HG03565 (cell line): ENCODE measurements around the gene TMEM81.

Source experiments
- ATAC-seq: cut with Tn5 transposase; IDR thresholded peaks from one replicate; pipeline ENCODE4 v1.9.1; 2021; ENCODE audit warnings: mild to moderate bottlenecking, moderate library complexity; ENCODE audit not compliant: unreplicated experiment

Gene TMEM81

GRCh38 chr1:205084360-205084759 lies at the start of gene TMEM81:
Gene TMEM81 (minus strand): TSS chr1:205084460. CDS start chr1:205084320, 140 bp downstream.
- no peak for ATAC-seq

DNA sequence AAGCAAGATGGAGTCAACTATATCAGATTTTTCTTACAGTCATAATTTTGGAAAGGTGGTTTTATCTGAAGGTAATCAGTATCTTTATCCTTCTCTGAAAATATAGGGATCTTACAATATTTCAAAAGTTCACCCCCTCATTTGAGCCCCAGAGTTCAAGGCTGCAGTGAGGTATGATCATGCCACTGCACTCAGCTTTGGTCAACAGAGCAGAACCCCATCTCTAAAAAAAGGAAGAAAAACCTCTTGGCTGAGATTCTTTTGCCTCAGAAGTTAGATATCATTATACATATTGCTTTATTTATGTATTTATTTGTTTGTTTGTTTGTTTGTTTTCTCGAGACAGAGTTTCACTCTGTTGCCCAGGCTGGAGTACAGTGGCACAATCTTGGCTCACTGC lies 49.0 kb upstream of the TMEM81 start:
- ATAC-seq = no peak

DNA sequence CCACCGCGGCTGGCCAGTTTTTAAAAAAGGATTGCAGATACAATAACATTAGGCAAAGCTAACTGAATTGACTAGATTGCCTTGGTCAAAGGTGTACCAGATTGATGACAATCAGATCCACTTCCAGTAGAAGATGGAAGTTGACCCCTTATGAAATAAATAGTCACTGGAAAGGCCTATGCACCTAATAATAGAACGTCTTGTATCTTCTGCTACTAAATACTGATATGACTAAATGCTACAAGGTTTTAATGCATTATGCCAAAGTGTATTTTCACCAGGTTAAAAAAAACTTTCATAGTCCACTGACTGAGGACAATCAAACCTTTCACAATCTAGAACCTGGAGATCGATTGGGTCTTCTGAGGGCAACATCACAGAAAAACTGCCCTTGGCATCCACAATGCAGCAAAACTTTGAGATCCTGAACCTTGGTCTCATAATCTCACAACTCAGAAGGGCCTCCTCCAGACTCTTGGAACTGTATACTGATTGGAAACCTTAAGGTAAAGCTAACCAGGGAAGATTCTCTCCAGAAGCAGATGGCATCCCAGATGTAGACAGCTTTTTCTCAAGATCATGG lies 45.3 kb upstream of the TMEM81 start:
- no peak for ATAC-seq

DNA sequence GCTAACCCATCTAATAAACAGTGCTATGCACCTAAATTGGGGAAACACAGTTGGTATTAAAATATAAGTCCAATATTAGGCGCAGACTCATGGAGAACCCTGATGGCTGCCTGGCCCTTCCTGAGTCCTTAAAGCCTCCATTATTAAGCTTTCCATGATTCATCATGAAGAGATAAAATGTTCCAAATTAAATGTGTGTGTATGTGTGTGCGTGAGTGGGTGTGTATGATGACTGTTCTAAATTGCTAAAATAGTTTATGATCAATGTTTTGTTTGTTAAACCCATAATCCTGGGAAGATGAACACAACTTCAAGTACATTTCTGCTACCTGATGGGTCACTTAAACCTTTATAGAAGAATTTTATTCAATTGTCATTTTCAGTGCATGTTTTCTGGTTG lies 43.8 kb upstream of the TMEM81 start:
- no peak for ATAC-seq

DNA sequence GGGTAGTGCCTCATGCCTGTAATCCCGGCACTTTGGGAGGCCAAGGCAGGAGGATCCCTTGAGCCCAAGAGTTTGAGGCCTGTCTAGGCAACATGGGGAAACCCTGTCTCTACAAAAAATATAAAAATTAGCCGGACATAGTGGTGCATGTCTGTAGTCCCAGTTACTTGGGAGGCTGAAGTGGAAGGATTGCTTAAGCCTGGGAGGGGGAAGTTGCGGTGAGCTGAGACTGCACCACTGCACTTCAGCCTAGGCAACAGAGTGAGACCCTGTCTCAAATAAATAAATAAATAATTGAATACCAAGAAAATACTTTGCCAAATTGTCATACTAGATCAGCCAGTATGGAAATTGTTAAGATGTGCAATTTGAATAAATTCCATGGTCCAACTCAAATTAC lies 43.4 kb upstream of the TMEM81 start:
- no peak for ATAC-seq

DNA sequence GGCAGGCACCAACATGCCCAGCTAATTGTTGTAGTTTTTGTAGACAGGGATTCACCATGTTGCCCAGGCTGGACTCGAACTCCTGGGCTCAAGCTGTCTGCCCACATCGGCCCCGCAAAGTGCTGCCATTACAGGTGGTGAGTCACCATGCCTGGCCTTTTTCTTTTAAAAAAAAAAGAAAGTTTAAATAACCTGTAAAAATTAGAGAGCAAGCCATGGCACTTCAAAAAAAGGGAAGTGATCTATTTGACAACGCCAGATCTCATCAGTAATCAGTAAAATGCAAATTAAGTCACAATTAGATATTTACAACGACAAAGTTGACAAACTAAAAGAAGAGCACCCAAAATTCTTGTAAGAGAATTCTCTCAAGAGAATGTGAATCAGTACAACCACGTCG lies 40.5 kb upstream of the TMEM81 start:
- no peak for ATAC-seq

GRCh38 chr1:205122489-205122882 lies 38.2 kb upstream of the TMEM81 start:
- ATAC-seq = peak; percentile 19

DNA sequence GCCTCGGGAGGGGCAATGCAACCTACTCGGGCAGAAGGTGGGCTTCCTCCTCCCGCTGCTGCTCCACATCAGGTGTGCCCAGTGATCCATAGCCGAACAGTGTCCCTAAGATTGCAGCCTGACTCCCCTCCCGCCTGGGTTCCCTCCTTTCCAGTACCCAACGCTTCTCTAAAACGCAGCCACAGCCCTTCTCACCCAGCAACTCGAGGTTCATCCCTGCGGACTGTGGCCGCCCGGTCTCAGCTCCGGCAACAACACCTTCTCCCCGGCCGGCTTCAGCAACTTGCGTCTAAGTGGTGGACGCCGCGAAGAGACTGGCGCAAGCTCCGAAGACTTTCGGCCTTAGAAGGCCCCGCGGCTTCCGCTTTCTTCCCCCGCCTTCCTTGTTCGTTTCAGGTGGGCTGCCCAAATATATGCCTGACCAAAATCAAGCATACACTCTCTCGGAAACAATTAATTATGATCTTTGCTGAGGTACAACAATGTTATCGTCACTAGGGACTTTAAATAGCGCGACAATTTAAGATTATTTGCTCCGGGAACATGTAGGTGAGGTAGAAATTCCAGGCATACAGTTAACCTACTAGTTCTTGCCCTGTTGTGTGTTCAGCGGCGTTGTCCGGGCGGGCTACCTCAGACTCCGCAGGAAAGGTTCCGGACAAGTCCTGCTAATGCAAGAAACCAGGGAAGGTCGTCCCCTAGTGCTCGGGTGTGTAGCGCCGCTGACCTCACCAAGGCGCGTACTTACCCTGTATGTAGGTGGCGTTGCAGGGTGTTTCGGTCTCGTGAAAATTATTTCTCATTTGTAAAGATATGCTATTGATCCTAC lies 37.6 kb upstream of the TMEM81 start, which contains the start of gene RBBP5:
Gene RBBP5, minus strand, starts transcription at position 319 of the 829 bp plus-strand sequence. Its CDS starts 105 bp downstream, at position 214.
- ATAC-seq = peak; percentile 83

DNA sequence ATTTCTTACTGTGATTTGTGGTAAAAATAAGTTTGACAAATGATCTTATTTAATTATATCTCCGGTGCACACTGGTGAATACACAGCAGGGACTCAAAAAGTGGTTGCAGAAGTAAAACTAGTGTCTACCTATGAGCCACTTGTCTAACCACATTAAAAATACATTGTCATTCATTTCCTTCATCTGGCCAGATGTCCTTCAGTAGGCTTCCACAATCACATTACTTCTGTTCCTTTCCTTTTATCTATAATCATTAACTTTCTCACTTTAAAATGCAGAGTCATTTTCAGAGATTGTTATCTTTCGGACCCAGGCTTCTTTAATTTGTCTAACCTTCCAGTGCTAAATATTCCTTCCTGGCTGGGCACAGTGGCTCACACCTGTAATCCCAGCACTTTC lies 34.5 kb upstream of the TMEM81 start:
- ATAC-seq = no peak

- ATAC-seq = no peak
Measured at GRCh38 chr1:205111354-205111753, 27.1 kb upstream of the TMEM81 start.

- no peak for ATAC-seq
Measured at GRCh38 chr1:205109711-205110110, 25.5 kb upstream of the TMEM81 start.

DNA sequence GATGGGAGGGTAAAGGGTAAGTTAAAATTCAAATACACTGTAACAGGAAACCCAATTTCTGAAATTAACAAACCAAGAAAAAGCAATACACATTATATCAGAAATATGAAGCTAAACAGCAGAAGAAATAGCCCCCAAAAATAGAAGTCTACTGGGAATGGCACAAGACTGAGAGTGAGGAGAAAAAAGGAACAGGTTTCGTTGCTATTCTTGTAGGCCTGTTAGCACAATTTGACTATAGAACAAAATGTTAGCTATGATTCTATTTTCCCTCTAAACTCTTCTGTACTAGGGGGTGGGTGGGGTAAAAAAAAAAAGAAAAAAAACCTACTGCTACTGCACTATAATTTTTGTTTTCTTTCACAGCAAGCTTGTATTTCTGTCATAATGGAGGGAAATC lies 25.0 kb upstream of the TMEM81 start:
- no peak for ATAC-seq

- ATAC-seq = no peak
Measured at GRCh38 chr1:205108464-205108863, 24.2 kb upstream of the TMEM81 start.

- no peak for ATAC-seq
Measured at GRCh38 chr1:205107327-205107726, 23.1 kb upstream of the TMEM81 start.

GRCh38 chr1:205102404-205102803 lies 18.1 kb upstream of the TMEM81 start:
- no peak for ATAC-seq

GRCh38 chr1:205098242-205098641 lies 14.0 kb upstream of the TMEM81 start:
- ATAC-seq = no peak

DNA sequence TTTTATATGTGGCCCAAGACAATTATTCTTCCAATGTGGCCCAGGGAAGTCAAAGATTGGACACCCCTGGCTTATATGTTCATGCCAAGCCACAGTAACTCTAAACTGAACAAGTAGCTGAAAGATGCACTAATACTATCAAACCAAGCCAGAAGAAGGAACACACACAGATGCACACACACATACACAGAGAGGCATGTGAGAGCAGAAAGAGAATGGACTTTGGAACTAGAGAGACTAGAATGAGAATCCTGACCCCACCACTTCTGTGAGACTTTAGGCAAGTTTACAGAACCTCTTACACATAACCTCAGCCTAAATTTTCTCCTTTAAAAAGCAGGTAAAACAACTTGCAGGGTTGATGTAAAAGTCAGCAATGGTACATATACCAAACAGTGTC lies 11.2 kb upstream of the TMEM81 start:
- no peak for ATAC-seq

DNA sequence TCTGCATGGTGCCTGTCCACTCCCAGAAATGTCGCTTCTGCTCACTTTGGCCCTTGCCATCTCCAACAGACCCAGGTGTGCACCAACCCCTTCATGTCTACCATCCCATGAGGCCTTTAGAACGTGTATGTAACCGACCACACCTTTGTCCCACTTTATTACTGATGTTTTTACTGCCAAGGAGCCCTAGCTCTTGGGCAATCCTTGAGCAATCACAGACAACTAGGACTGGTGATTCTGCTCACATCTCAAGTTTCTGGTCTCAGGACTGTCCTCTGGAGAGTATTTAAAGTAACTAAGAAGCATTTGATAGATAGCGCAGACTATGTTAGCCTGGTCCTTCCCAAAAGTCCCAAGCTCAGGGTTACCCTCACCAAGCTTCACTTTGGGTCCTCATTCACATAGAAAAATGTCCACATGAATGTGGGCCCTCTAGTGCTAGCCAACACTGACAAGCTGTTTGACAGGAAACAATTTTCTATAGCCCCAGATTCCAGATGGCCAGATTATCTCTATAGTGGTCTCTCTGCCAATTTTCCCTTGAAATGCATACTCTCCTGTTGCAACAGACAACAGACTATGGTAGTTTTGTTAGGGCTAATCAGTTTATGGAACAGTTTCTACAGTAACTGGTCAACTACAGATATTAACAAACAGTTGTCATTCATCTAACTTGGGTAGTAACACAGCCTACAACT lies 6.9 kb upstream of the TMEM81 start:
- no peak for ATAC-seq

GRCh38 chr1:205088341-205088740 lies 4.1 kb upstream of the TMEM81 start:
- ATAC-seq = no peak

GRCh38 chr1:205082431-205082830 lies 1.8 kb downstream of the TMEM81 start:
- ATAC-seq = no peak

- no peak for ATAC-seq
Measured at GRCh38 chr1:205077934-205078311, 6.3 kb downstream of the TMEM81 start.
